Uterus (tissue), 4 donors: ENCODE data around the gene CYP4F2. TPM values are rescaled to one million over a fixed set of nuclear protein-coding genes. Genes with fewer than 3 reads are reported as not detected.

Source experiments
- DNase-seq, 2 donors: peaks; one replicate each; pipeline ENCODE4 v3.0.0-alpha.2; 2019 to 2020
- H3K27ac ChIP-seq, 2 donors: fragments of 200-600 bp; sonication (generic); 1 replicate in 1 of 2; 2 replicates in 1 of 2; pipeline ENCODE4 v1.5.1; 2016 to 2018
- H3K27me3 ChIP-seq, 2 donors: fragments of 200-600 bp; sonication (generic); one replicate each; pipeline ENCODE4 v1.5.1; 2018 to 2019; ENCODE audit warnings: control low read depth in 1 of 2
- H3K36me3 ChIP-seq, 2 donors: fragments of 200-600 bp; sonication (generic); one replicate each; pipeline ENCODE4 v1.5.1; 2019; ENCODE audit warnings: control low read depth in 1 of 2
- H3K4me1 ChIP-seq, 2 donors: fragments of 200-600 bp; sonication (generic); one replicate each; pipeline ENCODE4 v1.5.1; 2018 to 2019; ENCODE audit warnings: control low read depth in 1 of 2
- H3K4me3 ChIP-seq, 2 donors: fragments of 200-600 bp; sonication (generic); 1 replicate in 1 of 2; 2 replicates in 1 of 2; pipeline ENCODE4 v1.5.1; 2018 to 2019; ENCODE audit warnings: mild to moderate bottlenecking in 1 of 2
- H3K9me3 ChIP-seq, 2 donors: fragments of 200-600 bp; sonication (generic); one replicate each; pipeline ENCODE4 v1.5.1; 2019; ENCODE audit warnings: control low read depth in 1 of 2
- POLR2A ChIP-seq, 2 donors: fragments of 450-650 bp; IDR thresholded peaks; one replicate each; pipeline ENCODE4 v1.6.1; 2016; ENCODE audit warnings: antibody characterized with exemption in 2 of 2, mild to moderate bottlenecking in 1 of 2, moderate library complexity in 1 of 2
- intact Hi-C: fragments of 100-400 bp; cut with DNase I; formaldehyde crosslinking; loops from one replicate; pipeline ENCODE4 v1.15.1; 2023; ENCODE audit warnings: low total_unique reads
- total RNA-seq, 4 donors: library from RNA; depleted of rRNA in 3 of 4; stranded (reverse); fragments of >200 nt in 3 of 4; gene quantifications; one replicate each; pipeline versions ENCODE4 v1.1.0 to v1.2.4, GENCODE V29; 2014 to 2023
- TF ChIP-seq, protein P1 (sequence below), 4 experiments: fragments of 200-600 bp in 2 of 4; fragments of 450-650 bp in 2 of 4; sonication (generic) in 2 of 4; IDR thresholded peaks; one replicate each; pipeline ENCODE4 v1.5.1; 2016 to 2019; ENCODE audit warnings: antibody characterized with exemption in 4 of 4, mild to moderate bottlenecking in 2 of 4, moderate library complexity in 1 of 4
- donor health status: DM: yes; HTN: yes; CAD: no.

CYP4F2 gene
- total RNA-seq, 4 donors from 2014 or later: 0.14 TPM; not detected in 3

DNA sequence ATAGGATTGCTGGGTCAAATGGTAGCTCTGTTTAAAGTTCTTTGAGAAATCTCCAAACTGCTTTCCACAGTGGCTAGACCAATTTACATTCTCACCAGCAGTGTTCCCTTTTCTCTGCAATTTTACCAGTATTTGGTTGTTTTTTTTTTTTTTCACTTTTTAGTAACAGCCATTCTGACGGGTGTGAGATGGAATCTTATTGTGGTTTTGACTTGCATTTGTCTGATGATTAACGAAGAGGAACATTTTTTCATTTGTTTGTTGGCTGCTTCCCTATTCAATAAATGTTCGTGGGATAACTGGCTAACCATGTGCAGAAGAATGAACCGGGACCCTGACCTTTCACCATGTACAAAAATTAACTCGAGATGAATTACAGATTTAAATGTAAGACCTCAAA, 31.2 kb downstream of the CYP4F2 start:
- no peak for DNase-seq
- Histone ChIP-seq H3K36me3 (no peaks in the 10 kb centered on the region), H3K4me3 (no peak overlapping the region), H3K4me1 (no peaks in the 10 kb centered on the region), H3K27ac (no peak overlapping the region), H3K27me3 (no peaks in the 10 kb centered on the region), H3K9me3 (no peaks in the 10 kb centered on the region)
- TF ChIP-seq, protein P1, sequence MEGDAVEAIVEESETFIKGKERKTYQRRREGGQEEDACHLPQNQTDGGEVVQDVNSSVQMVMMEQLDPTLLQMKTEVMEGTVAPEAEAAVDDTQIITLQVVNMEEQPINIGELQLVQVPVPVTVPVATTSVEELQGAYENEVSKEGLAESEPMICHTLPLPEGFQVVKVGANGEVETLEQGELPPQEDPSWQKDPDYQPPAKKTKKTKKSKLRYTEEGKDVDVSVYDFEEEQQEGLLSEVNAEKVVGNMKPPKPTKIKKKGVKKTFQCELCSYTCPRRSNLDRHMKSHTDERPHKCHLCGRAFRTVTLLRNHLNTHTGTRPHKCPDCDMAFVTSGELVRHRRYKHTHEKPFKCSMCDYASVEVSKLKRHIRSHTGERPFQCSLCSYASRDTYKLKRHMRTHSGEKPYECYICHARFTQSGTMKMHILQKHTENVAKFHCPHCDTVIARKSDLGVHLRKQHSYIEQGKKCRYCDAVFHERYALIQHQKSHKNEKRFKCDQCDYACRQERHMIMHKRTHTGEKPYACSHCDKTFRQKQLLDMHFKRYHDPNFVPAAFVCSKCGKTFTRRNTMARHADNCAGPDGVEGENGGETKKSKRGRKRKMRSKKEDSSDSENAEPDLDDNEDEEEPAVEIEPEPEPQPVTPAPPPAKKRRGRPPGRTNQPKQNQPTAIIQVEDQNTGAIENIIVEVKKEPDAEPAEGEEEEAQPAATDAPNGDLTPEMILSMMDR (IDR thresholded peaks at IDR 0.05): no peak
- TF ChIP-seq POLR2A (IDR thresholded peaks at IDR 0.05): no peak
- intact Hi-C loops: no loop called here

DNA sequence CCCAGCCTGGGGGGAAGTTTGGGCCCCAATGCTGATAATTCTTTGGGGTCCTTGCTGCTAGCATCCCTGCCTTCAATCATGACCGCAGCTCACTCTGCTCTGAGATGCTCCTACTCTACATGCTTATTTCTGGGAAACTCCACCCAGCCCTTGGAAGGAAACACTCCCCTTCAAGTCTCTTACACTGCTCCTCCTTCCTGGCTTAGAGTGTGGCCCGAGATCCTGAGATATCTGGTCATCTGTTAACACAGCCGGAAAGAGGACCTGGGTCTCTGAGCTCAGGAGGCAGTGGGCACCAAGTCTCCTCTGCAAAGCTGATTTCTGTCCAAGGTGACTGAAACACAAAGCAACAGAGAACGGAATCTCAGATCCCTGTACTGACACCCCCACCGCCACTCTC, 33.0 kb downstream of the CYP4F2 start:
- Histone ChIP-seq H3K4me1 (no peaks in the 10 kb centered on the region), H3K36me3 (no peaks in the 10 kb centered on the region), H3K4me3 (no peak overlapping the region), H3K27me3 (no peaks in the 10 kb centered on the region), H3K9me3 (no peaks in the 10 kb centered on the region), H3K27ac (no peak overlapping the region)
- no peak for DNase-seq
- intact Hi-C loops: no loop called here
- no peak for TF ChIP-seq POLR2A (IDR thresholded peaks at IDR 0.05)
- TF ChIP-seq, protein P1 (IDR thresholded peaks at IDR 0.05): no peak

DNA sequence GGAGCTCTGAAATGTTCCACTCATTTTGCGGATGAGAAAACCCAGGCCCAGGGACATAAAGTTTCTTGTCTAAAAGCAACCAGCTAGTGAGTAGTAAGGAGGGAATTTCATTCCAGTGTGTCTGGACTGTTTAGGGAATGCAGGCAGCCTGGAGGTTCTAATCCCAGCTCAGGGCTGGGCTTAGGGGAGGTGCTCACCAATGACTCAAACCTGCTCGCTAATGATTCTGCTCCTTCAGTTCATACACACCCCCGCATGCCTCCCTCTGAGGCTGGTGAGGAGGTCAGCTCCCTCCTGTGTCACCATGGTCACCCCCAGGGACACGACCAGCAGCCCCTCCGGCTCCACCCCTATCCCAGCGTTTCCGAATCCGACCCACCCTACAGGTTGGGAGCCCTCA, 34.6 kb downstream of the CYP4F2 start:
- intact Hi-C loops: no loop called here
- H3K27me3 ChIP-seq: no peaks in the 10 kb centered on the region
- H3K27ac ChIP-seq: no peak overlapping the region
- H3K36me3 ChIP-seq: no peaks in the 10 kb centered on the region
- H3K4me3 ChIP-seq: no peak overlapping the region
- DNase-seq: no peak
- no peaks in the 10 kb centered on the region for H3K4me1 ChIP-seq
- no peak for TF ChIP-seq POLR2A (IDR thresholded peaks at IDR 0.05)
- TF ChIP-seq, protein P1 (IDR thresholded peaks at IDR 0.05): no peak
- no peaks in the 10 kb centered on the region for H3K9me3 ChIP-seq

DNA sequence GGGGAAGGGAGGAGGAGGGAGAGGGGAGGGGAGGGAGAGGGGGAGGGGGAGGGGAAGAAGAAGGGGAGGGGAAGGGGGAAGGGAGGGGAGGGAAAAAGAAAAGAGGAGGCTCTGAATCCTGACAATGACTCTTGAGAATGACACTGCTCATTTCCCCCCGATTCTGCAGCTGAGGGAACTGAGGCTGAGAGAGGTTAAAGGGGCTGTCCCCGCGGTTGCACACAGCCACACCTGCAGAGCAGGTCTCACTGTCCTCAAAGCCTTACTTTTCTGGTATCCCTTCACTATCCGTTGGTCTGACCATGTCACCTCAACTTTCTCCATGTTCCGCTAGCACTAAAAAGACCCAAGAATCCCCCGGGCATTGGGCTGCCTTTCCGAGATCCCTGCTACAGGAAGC, 35.4 kb downstream of the CYP4F2 start:
- Histone ChIP-seq H3K36me3 (no peaks in the 10 kb centered on the region), H3K9me3 (no peaks in the 10 kb centered on the region), H3K4me1 (no peaks in the 10 kb centered on the region), H3K4me3 (no peak overlapping the region), H3K27ac (no peak overlapping the region), H3K27me3 (no peaks in the 10 kb centered on the region)
- intact Hi-C loops: no loop called here
- no peak for TF ChIP-seq POLR2A (IDR thresholded peaks at IDR 0.05)
- TF ChIP-seq, protein P1 (IDR thresholded peaks at IDR 0.05): no peak
- no peak for DNase-seq

DNA sequence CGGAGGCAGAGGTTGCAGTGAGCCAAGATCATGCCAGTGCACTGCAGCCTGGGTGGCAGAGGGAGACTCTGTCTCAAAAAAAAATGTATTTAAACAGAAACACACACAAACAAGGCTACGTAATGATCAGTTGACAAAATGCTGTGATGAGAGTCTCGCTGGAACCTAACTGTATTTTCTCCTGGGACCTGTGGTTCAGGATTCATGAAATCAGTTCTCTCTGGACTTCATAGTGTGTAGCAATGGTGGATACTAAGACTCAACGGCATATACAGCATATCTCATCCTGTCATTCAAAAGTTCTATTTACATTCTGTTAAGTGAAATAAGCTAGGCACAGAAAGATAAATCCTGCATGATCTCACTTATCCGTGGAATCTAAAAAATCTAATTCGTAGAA, 37.4 kb downstream of the CYP4F2 start:
- intact Hi-C loops: no loop called here
- TF ChIP-seq POLR2A (IDR thresholded peaks at IDR 0.05): no peak
- TF ChIP-seq, protein P1 (IDR thresholded peaks at IDR 0.05): no peak
- Histone ChIP-seq H3K27me3 (no peaks in the 10 kb centered on the region), H3K27ac (no peak overlapping the region), H3K4me1 (no peaks in the 10 kb centered on the region), H3K9me3 (no peaks in the 10 kb centered on the region), H3K36me3 (no peaks in the 10 kb centered on the region), H3K4me3 (no peak overlapping the region)
- DNase-seq: no peak
